Chondrocyte (in vitro differentiated cells): ENCODE data around the gene SEMA4D. TPM values are rescaled to one million over a fixed set of nuclear protein-coding genes. Genes with fewer than 3 reads are reported as not detected.

ENCODE experiments used
- DNase-seq: peaks from one replicate; pipeline ENCODE4 v3.0.0; 2021; ENCODE audit warnings: mixed read lengths, low spot score
- H3K27ac Mint-ChIP-seq: one replicate; pipeline ENCODE4 v1.8.0; 2021; ENCODE audit warnings: mild to moderate bottlenecking, moderate library complexity, mixed read lengths; ENCODE audit not compliant: unreplicated experiment
- H3K27me3 Mint-ChIP-seq: 2 replicates; pipeline ENCODE4 v1.8.0; 2021; ENCODE audit warnings: low read depth, mixed read lengths
- H3K36me3 Mint-ChIP-seq: 2 replicates; pipeline ENCODE4 v1.8.0; 2021; ENCODE audit warnings: low read depth, mixed read lengths
- H3K4me1 Mint-ChIP-seq: 2 replicates; pipeline ENCODE4 v1.8.0; 2021; ENCODE audit warnings: low read depth, mild to moderate bottlenecking, mixed read lengths
- H3K4me3 Mint-ChIP-seq: one replicate; pipeline ENCODE4 v1.8.0; 2021; ENCODE audit warnings: mild to moderate bottlenecking, moderate library complexity, mixed read lengths; ENCODE audit not compliant: unreplicated experiment
- H3K9me3 Mint-ChIP-seq: 2 replicates; pipeline ENCODE4 v1.8.0; 2021; ENCODE audit warnings: low read depth, mixed read lengths
- total RNA-seq: library from RNA; stranded (reverse); gene quantifications from 3 replicates; pipeline ENCODE4 v1.2.1, GENCODE V29; 2021
- TF ChIP-seq, protein P1 (sequence below): fragments of 200-600 bp; sonication (generic); IDR thresholded peaks from 2 replicates; pipeline ENCODE4 v1.5.0; 2021; ENCODE audit warnings: antibody characterized with exemption, mild to moderate bottlenecking, moderate library complexity

The SEMA4D gene
- total RNA-seq, 1 donor from 2014 or later: 3.8 TPM

DNA sequence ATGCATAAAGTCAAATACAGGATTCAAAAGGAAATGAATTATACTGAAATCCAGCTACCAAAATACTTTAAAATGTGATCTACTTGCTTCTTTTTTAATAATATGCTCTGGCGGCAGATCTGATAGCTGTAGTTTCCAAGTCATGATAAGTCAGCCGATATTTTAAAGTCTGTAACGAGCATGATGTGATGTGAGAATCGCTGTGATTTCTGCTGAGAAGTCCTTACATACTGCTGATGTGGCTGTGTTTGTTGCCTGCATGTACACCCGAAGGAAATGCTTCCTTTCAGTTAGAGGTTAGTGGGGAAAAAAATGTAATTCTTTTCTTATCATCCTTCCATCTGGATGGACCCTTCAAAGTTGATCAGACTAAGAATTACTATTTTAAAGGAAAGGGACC is 4.8 kb upstream of the SEMA4D start:
- Mint-ChIP-seq H3K4me1 (peaks cover 3% of the 10 kb centered on the region), H3K27ac (no peak overlapping the region), H3K4me3 (no peak overlapping the region), H3K9me3 (peaks cover 2% of the 10 kb centered on the region), H3K36me3 (no peaks in the 10 kb centered on the region), H3K27me3 (peaks cover 20% of the 10 kb centered on the region)
- DNase-seq: no peak
- TF ChIP-seq, protein P1, sequence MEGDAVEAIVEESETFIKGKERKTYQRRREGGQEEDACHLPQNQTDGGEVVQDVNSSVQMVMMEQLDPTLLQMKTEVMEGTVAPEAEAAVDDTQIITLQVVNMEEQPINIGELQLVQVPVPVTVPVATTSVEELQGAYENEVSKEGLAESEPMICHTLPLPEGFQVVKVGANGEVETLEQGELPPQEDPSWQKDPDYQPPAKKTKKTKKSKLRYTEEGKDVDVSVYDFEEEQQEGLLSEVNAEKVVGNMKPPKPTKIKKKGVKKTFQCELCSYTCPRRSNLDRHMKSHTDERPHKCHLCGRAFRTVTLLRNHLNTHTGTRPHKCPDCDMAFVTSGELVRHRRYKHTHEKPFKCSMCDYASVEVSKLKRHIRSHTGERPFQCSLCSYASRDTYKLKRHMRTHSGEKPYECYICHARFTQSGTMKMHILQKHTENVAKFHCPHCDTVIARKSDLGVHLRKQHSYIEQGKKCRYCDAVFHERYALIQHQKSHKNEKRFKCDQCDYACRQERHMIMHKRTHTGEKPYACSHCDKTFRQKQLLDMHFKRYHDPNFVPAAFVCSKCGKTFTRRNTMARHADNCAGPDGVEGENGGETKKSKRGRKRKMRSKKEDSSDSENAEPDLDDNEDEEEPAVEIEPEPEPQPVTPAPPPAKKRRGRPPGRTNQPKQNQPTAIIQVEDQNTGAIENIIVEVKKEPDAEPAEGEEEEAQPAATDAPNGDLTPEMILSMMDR: no peak

DNA sequence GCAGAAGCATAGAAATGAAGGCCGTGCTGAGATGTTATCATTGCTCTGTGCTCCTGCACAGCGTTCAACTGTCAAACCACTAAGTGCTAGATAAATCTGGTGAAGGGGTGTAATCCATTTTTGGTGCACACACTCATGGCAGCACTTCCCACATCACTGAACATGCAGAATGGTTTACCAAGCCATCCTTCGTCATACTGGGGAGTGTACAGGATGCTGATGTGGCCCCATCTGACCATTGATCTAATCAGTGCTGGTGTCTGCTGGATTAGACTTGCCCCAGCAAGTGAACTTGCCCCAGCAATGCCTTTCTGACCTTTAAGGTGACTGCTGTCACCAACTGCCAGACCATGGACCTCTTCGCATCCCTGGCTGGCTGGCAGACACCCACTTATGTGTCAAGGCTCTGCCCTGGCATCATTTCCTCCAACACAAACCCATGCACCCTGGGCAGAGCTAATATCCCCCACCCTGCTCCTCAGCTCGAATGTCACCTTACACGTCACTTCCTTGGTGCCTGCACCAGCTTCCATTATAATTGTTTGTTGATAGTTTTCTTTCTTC is 4.2 kb upstream of the SEMA4D start:
- TF ChIP-seq, protein P1: no peak
- peaks cover 2% of the 10 kb centered on the region for H3K9me3 Mint-ChIP-seq
- H3K4me3 Mint-ChIP-seq: no peak overlapping the region
- peaks cover 3% of the 10 kb centered on the region for H3K4me1 Mint-ChIP-seq
- H3K27ac Mint-ChIP-seq: no peak overlapping the region
- no peaks in the 10 kb centered on the region for H3K36me3 Mint-ChIP-seq
- peaks cover 17% of the 10 kb centered on the region for H3K27me3 Mint-ChIP-seq
- no peak for DNase-seq

DNA sequence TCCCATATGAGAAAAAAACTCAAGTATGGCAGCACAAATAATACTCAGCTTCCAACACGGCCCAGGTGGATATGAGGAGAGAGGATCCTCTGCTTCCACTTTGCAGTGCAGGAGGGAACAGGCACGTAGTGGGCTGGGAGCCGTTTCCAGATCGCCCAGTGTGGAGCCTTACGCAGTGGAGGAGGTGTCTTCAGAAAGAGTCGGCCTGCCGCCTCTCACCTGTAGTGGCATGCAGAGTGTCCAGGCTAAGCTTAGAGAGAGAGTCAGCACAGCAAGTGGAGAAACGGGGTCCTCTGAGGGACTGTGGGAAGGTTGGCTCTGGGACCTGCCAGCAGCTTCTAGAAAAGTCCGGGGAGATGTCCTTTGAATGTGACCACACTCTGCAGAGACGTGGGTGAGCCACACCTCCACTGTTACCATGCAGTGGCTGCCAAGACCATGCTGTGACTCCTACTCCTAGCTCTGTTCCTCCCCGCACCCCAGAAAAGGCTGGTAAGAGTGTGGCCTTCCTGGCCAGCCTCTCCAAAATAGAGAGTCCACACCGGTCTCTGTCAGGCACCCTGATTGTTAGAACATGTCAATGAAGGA is 3.5 kb upstream of the SEMA4D start:
- H3K4me3 Mint-ChIP-seq: no peak overlapping the region
- H3K9me3 Mint-ChIP-seq: peaks cover 2% of the 10 kb centered on the region
- DNase-seq: no peak
- H3K36me3 Mint-ChIP-seq: no peaks in the 10 kb centered on the region
- TF ChIP-seq, protein P1: no peak
- peaks cover 9% of the 10 kb centered on the region for H3K4me1 Mint-ChIP-seq
- peaks cover 17% of the 10 kb centered on the region for H3K27me3 Mint-ChIP-seq
- H3K27ac Mint-ChIP-seq: no peak overlapping the region

DNA sequence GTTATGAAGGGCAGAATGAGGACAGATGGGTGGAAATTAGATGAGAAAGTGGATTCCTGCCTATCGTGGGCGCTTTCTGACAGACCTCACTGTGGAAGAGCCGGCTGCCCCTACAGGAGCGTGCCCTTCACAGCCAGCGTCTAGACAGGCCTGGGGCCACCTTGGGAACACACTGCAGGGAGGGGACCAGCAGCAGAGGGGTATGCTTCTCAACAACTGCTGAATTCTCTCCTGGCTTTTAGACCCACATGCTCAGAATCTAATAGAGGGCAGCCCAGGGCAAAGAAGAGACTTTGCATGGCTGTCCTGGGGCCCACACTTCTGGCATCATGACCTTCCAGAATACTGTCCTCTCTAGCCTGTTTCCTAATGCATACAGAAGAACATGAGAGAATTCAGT is 2.1 kb upstream of the SEMA4D start:
- H3K27ac Mint-ChIP-seq: no peak overlapping the region
- H3K4me1 Mint-ChIP-seq: peaks cover 9% of the 10 kb centered on the region
- H3K9me3 Mint-ChIP-seq: peaks cover 2% of the 10 kb centered on the region
- H3K27me3 Mint-ChIP-seq: peaks cover 17% of the 10 kb centered on the region
- no peaks in the 10 kb centered on the region for H3K36me3 Mint-ChIP-seq
- no peak for DNase-seq
- H3K4me3 Mint-ChIP-seq: no peak overlapping the region
- TF ChIP-seq, protein P1: no peak

- Mint-ChIP-seq H3K27ac (no peak overlapping the region), H3K36me3 (no peaks in the 10 kb centered on the region), H3K4me1 (peaks cover 9% of the 10 kb centered on the region), H3K4me3 (peak overlapping the region; percentile 71), H3K27me3 (peaks cover 20% of the 10 kb centered on the region), H3K9me3 (no peaks in the 10 kb centered on the region)
- no peak for DNase-seq
- TF ChIP-seq, protein P1: no peak
These were observed 1.1 kb upstream of the SEMA4D start for GRCh38 chr9:89498852-89499480.
